OCI-LY3 (cell line): ENCODE results near the gene OSBPL9.

ENCODE experiments used
- CTCF ChIP-seq: fragments of 200-600, 300-600 bp; sonication (generic); IDR thresholded peaks from 2 replicates; pipeline ENCODE4 v1.5.1; 2014; ENCODE audit warnings: antibody characterized with exemption, low read length, low read depth
- EZH2phosphoT487 ChIP-seq: fragments of 200-600 bp; shearing (Covaris generic); IDR thresholded peaks from 2 replicates; pipeline ENCODE4 v1.6.1; 2018; ENCODE audit warnings: antibody characterized with exemption, mixed run types, low read depth

GRCh38 chr1:51799372-51799771 lies 182.5 kb downstream of the OSBPL9 start:
- TF ChIP-seq CTCF = no peak
- TF ChIP-seq EZH2phosphoT487 = no peak
